ELR (cell line): ENCODE data around the gene DLK2.
"Not testable (repeated sequence)": the region's sequence is repeated elsewhere in the genome, so short reads cannot be mapped to it uniquely, and the experiment has no call there.

Experiments used
- DNase-seq: peaks from one replicate; pipeline ENCODE4 v3.0.0-alpha.2; 2015; ENCODE audit warnings: low read depth

The DLK2 gene

DNA sequence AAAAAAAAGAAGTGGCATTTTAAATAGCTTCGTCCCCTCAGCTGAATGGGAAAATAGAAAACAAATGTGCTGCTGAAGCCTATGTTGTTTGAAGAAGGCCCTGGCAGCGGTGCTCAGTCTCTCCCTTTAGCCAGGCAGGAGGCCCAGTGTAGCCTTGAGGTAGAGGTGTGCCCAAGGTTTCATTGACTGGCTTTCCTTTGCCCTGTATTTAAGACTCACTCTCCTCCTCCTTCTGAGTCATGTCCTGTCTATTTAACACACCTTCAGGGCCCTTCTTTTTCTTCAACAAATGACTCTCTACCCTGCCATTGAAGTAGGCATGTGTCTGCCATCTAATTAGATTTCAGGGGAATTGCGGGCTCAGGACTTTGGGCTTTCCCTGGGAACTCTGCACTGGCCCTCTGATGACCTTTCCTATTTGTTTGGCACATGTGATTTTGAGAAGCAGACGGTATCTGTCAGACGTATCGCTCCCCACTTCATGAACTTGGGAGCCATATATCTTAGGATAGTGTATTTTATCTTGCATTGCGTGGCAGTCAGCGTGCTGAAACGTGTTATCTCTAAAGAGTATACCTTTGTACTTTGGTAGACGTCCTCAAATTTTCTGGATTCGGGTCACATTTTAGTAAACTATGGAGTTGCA, 26.4 kb upstream of the DLK2 start:
- DNase-seq, result peak; percentile 45

DNA sequence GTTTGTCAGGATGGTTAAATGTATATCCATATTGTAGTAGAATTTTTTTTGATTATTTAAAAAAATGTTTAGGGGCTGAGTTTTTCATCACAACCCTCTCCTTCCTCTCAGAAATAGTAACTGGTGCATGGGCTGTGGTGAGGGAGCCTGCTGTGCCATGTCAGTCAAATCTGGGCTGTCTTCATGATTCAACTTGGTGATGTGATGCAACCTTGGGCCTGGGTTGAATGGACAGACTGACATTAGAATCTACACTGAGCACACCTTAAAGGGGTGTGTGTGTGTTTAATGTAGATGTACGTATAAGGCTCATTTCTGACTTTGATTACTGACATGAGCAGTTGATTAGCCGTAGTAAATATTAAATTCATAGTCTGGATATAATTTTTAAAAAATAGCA, 25.7 kb upstream of the DLK2 start:
- no peak for DNase-seq

DNA sequence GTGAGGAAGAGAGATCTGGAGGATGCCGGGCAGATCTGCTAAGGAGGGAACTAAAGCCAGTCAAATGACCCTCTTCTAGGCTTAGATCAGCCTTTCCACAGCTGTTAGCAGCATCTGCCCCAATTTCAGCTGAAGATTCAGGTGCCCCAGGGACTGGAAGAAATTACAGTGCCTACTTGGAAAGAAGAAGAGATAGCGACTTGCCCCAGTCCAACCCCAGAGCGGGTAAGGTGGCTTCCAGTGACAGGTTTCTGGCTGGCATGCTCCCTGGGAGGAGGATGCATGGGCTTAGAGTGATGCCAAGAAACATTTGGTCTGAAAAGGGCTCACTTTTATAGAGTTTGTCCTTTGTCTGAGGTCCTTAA, 22.6 kb upstream of the DLK2 start:
- DNase-seq, result no peak

DNA sequence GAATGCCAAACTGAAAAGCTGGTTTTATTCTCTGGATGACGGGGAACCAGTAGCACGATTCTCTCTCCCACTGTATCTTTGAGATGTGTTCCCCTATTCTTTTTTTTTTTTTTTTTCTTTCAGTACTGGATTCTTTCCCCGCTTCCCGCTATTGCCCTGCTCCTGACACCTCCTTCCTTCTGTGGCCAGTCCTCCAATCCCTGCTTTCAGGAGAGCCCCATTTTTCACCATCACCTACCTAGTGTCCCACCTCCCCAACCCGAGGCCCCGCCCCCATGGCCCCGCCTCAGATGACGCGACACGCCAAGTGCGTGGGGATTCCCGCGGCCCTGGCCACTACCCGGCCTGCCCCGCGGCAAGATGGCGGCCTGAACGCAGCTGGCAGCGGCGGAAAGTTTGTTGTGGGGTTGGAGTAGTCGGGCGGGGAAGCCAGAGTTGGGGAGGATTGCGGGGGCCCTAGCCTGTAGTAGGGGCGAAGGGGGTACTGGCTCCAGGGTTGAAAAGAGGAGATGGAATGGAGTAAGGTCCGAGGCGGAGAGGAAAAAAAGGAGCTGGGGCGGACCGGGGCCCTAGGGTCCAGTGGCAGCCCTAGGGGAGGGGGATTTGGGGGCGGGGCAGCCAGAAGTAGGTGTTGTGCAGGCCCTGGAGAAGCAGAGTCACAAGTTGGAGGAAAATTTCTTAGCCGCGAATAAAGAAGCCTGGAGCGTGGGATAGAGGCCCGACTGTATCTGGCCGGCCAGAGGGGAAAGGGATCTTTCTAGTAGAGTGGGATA, 22.1 kb upstream of the DLK2 start, which contains the start of gene TJAP1:
TJAP1 (plus strand) TSS at position 336 of the 773 bp plus-strand sequence. CDS start 21,432 bp downstream, outside the sequence.
- peak; percentile 91 for DNase-seq

DNA sequence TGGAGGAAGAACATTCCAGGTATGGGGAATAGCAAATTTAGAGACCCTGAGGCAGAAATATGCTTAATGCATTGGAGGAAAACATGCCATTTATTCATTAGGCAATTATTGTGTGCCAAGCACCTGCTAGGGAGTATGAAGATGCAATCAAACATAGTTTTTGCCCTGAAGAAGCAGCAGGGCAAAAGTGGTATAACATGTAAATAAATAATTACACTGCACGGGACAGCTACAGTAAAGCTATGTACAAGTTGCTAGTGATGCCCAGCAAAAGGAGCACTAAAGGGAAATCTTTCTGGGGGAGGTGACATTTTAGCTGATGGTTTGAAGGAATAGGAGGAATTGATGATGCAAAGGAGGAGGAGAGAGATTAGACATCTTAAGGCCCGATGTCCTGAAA, 21.4 kb upstream of the DLK2 start:
- DNase-seq, result peak; percentile 32

DNA sequence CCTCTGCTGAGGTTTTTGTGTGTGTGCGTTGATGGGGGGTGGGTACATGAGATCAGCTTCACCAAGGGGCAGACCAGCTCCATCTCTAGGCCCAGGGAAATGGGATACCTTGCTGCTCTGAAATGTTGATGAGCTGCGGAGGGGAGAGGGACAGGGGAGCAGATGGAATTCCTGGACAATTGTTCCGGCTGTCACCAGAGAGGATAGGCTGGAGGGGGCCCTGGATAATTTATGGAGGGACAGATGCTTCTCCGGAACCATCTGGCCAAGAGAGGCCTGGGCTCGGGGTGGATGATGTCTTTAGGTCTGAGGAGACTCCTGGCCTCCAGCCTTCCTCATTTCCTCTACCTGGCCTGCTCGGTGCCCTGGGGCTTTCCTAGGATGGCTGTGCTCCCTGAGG, 20.2 kb upstream of the DLK2 start:
- no peak for DNase-seq

DNA sequence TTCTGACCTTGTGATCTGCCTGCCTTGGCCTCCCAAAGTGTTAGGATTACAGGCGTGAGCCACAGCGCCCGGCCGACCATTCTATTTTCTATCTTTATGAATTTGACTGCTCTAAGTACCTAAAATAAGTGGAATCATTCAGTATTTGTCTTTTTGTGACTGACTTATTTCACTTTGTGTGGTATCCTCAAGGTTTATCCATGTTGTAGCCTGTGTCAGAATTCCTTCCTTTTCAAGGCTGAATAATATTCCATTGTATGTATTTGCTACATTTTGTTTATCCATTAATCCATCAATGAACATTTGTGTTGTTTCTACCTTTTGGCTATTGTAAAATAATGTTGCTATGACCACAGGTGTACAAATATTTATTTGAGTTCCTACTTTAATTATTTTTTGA, 17.2 kb upstream of the DLK2 start:
- no peak for DNase-seq

DNA sequence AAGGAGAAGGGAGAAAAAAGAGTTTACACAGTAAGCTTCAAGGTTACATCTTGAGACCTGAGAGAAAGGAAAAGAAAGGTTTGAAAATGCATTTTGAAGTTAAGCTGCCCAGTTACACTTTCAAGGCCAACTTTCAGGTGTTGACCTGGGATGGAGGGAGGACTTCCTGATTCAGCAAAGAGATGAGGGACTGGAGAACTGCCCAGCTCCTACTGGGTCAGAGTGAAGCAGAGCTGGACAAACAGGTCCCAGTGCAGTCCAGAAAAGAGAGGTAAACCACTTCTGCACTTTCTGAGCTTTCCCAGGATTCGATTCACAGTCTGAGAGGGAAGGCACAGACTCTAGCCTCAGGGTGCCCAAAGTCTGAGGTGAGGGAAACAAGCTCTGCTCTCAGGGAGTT, 16.1 kb upstream of the DLK2 start:
- DNase-seq, result no peak

DNA sequence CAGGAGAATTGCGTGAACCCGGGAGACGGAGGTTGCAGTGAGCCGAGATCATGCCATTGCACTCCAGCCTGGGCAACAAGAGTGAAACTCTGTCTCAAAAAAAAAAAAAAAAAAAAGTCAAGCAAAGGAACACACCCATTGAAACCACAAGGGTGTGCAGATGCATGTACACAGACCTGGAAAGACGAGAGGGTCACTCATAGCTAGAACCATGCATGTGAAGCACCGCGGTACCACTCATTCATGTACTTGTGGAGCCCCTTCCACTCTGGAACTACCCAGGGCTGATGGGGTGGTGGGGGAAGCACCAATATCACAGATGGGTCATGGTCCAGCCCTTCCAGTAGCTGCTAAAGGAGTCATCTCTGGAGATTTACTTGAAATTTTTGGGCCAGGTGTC, 14.6 kb upstream of the DLK2 start:
- DNase-seq, result no peak

DNA sequence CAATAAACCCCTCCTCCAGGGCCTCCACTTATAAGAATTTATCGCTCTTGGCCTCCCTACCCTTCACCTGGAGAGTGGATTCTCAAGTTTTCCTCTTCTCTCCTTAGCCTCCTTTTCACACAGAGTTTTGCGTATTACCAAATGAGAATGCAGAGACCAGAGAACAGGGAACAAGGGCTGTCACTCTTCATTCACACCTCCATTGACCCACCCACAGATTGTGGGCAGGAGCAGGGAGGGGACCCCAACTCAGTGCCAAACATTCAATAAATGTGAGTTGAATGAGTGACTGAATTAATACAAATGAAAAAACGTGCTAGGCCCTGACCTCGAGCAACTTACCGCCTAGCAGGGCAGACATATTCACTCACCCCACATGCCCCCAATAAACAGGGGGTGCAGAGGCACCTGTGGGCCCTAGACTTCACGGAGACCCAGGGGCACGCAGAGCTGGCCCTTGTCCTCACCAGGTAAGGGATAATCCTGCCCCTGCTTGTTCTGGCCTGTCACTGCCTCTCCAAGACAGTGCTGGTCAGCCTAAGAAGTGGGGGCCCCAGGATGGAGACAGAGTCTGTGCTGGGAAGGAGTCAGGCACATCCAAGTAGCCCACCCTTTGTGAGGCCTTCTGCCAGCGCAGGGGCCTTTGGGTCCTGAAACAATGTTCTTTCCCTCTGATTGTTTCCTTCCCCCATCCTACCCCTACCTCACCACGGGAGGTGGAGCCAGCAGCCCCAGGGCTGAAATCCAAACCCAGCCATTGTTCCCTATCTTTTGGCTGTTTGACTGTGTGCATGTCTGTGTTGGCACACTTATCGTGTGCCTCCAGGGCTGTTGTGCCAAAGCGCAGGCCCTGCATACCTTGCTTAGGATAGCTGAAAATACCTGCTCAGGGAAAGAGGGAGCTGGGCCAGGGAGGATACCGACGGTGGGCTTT, 13.7 kb upstream of the DLK2 start:
- DNase-seq, result no peak

DNA sequence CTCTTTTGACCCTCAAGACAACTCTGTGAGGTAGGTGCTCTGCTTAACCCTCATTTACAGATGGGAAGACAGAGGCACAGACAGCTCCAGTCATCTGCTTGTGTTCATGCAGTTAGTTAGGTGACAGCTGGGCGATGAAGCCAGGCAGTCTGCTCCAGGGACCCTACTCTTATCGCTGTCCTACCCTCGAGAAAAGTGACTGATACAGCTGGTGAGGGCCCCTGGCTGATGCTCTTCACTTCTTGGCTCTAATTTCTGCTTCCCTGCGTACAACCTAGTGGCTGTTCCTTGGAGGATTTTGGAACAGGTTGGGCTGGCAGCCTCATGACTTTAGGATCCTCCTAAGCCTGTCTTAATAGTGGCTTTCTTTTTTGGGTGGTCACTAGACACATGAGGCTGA, 12.9 kb upstream of the DLK2 start:
- DNase-seq, result no peak

DNA sequence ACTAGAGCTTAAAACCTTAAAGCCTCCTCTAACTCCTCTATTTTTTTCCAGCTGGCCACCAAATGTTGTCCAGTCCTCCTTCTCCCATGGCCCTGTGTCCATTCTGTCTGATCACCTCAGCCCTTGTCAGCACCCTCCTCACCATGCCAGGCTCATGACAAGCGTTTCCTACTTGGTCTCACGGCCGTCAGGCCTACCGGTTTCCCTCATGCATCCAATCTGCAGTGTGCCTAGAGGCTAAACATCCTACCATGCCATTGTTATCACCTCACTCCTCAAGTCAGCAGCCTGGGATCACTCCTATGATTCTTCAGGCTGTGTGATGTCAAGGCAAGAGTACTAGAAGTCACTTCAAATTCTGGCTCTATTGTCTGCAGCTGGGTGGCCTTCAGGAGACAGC, 12.4 kb upstream of the DLK2 start:
- DNase-seq, result no peak

DNA sequence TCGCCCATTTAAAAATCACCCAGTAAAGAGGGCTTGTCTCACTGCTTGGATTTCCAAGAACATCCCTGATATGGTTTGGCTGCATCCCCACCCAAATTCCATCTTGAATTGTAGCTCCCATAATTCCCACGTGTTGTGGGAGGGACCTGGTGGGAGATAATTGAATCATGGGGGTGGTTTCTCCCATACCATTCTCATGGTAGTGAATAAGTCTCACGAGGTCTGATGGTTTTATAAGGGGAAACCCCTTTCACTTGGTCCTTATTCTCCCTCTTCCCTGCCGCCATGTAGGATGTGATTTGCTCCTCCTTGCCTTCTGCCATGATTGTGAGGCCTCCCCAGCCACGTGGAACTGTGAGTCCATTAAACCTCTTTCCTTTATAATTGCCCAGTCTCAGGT, 11.9 kb upstream of the DLK2 start:
- not testable (repeated sequence) for DNase-seq

DNA sequence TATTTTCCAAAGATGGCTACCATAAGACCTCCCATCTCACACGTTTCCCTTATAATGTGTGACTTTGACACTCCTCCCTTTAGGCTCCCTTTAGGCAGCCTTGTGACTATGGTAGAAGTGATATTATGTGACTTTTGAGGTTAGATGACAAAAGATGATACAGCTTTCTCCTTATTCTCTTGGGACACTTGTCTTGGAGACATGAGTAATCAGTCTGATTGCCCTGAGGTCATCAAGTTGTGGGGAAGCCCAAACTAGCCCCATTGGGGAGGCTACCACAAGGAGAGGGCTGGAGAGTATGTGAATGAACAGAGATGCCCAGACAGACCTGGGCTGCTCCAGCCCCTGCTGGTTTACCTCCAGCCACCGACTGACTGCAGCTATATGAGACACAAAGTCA, 10.6 kb upstream of the DLK2 start:
- peak; percentile 25 for DNase-seq

DNA sequence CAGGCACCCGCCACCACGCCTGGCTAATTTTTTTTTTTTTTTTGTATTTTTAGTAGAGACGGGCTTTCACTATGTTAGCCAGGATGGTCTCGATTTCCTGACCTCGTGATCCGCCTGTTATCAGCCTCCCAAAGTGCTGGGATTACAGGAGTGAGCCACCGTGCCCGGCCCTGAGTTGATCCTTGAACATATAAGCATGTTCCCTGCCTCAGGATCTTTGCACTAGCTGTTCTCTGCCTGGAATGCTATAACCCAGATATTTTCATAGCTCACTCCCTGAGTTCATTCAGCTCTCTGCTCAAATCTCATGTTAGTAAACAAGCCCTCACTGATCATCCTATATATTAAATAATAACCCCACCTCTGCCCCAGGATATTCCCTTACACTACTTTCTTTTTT, 9.0 kb upstream of the DLK2 start:
- no peak for DNase-seq

DNA sequence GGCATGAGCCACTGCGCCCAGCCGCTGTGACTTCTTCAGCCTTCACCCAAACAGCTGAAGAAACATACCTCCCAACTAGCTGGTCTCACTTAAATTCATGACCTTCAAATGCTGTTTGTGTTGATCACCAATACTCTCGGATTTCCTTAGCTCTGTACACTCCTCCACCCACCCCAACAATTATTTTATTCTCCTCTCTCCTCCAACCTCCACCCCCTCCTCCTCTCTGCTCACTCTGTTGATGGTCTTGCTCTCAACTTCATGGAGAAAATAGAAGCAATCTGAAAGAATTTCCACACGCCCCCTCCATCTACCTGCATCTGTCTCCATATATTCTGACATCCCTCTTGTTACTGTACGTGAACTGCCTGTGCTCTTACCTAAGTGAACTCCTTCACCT, 6.6 kb upstream of the DLK2 start:
- DNase-seq, result no peak

DNA sequence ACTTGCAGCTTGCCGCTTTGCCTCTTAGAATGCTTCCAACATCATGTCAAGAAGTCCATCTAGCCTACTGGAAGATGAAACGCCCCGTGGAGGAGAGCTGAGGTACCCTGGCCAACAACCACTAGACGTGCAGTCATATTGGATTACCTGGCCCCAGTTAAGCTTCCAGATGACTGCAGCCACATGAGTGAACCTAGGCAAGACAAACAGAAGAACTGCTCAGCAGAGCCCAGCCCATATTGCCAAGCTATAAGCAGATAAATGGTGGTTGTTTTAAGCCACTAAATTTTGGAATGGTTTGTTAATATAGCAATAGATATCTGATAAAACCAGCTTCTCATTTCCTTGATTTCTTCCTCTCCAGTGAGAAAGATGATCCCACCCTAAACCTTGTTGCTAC, 4.7 kb upstream of the DLK2 start:
- no peak for DNase-seq

DNA sequence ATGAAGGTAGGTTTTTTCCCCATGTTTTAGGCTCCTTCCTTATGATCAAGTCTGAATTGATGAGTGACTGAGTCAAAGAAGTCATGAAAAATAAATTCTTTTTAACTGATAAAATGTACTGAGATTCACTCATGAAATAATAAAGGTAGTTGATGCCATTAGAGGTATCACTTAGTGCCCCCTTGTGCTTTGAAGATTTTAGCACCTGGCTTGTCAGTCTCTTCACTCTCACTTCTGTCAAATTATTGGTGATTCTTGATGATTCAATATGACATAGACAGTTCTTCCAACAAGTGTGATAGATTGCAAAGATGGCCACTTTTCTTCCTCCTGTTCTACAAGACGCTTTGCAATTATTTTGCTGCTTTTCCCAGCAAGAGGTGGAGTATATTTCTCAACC, 4.2 kb upstream of the DLK2 start:
- no peak for DNase-seq

DNA sequence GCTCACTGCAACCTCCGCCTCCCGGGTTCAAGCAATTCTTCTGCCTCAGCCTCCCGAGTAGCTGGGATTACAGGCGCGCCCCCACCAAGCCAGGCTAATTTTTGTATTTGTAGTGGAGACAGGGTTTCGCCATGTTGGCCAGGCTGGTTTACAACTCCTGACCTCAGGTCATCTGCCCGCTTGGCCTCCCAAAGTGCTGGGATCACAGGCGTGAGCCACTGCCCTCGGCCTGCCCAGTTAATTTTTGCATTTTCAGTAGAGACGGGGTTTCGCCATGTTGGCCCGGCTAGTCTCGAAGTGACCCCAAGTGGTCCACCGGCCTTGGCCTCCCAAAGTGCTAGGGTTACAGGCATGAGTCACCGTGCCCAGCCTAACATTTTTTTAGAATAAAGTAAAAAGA, 2.8 kb upstream of the DLK2 start:
- not testable (repeated sequence) for DNase-seq

DNA sequence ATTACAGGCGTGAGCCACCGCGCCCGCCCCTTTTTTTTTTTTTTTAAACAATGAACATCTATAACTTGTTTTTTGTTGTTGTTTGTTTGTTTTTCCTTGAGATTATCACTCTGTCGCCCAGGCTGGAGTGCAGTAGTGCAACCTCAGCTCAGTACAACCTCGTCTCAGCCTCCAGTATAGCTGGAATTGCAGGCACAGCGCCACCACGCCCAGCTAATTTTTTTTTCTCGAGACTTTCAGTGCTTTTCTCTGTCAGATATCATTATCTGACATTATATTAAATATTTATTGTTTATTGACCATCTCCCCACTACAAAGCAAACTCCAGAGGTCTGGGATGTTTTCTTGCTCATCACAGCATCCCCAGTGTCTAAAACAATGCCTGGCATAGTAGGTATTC, 2.3 kb upstream of the DLK2 start:
- DNase-seq, result no peak

DNA sequence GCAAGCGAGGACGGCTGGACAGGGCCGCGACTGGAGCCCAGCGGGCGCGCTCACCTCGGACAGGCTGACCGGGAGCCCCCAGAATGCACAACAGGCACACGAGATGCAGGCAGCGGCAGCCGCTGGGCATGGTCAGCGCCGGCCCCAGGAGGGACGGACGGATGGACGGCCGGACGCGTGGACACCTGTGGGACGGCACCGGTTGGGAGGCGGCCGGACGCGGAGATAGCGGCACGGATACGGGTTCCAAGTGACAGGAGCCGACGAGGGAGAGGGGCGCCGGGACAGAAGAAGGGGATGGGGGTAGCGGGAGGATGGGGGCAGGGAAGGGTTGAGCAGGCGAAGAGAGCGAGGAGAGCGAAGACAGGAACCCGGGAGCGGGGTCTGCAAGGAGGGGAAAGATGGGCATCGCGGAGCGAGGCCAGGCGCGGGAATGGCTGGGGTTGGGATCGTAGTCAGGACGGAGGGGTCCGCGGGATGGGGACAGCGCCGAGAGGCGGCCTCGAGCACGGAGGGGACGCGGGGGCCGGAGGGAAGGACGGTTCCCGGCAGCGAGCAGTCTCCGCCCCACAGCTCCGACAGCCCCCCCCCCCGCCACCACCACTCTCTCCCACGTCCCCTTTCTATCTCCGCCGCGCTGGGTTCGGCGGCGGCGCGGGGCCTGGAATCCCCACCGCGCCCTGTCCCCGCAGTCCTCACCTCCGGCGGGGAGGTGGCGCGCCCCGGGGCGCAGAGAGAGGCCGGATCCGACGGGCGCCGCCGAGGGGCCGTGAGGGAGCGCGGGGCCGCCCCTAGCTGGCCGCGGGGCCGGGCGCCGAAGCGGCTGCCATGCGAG, 435 bp downstream of the DLK2 start:
- peak; percentile 90 for DNase-seq

DNA sequence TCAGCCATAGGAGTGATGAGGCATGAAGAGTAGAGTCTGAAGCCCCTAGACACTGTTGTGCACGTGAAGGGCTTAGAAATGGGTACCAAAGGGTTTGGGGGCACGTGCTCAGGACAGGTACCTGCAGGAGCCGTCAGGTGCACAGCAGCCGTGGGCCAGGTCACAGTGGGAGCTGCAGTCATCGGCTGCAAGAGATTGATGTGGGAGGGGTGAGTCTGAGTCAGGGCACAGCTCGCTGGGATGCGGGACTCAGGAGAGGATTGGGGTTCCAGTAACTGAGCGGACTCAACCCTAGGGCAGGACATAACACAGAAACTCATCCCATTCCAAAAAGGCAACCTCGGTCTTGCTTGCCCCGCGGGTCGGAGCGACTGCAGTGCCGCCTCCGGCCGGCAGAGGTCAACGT, 1.1 kb downstream of the DLK2 start:
- no peak for DNase-seq
